Amygdala (tissue), 56 donors: ENCODE results near the gene ZKSCAN1.
A peak's percentile ranks its signal among the peaks of the same experiment; 100 is the strongest.
"Not testable (repeated sequence)": the region's sequence is repeated elsewhere in the genome, so short reads cannot be mapped to it uniquely, and the experiment has no call there.

Experiments
- DNase-seq, 56 donors: peaks; one replicate each; lab custom pipeline; 2025; lab: John Stamatoyannopoulos, UW

The ZKSCAN1 gene

DNA sequence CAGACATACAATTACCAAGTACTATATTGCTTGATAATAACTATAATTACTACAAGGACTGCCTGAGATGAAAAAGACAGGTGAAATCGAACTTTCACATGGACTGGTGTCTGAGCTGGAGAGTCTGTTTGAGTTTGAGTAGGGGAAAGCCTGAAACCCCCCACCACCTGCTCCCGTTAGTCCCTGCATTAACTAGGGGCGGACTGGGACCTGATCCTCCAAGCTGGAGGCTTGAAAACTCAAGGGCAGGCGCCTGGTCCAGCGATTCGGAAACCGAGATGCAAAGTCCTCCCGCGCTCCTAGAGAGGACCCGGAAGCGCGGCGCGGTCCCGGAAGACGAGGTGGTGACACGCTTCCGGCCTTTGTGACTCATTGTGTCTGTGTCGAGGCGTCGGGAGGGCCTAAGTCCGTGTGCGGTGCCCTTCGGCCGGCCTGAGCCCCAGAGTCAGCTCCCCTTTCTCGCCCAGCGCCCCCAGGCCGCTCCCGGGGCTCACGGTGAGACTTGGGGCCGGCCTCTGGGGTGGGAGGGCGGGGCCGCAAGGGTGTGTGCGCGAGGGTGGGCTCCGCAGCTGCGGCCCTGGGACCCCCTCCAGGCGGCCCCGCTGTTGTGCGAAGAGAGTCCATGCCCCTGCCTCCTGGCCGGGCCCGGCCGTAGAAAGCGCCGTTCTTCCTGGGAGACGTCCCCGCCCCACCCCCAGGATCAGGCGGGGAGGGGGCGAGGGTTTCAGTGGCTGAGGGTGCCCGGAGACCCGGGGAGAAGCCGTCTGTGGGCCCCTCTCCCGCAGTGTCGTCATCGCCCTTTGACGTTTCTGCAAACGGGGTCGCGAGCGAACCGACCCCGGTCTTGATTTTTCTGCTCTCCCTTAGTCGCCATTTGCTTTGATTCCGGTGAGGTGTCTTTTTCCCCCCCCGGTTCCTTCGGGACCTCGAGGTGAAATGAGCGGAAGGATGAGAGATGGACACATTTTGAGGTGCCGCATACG lies at the start of gene ZKSCAN1:
Gene ZKSCAN1, plus strand, starts transcription at position 365 of the 983 bp plus-strand sequence. CDS start 7,911 bp downstream, outside the sequence.
- DNase-seq = peak; percentile 48 to 93 (median 80)

DNA sequence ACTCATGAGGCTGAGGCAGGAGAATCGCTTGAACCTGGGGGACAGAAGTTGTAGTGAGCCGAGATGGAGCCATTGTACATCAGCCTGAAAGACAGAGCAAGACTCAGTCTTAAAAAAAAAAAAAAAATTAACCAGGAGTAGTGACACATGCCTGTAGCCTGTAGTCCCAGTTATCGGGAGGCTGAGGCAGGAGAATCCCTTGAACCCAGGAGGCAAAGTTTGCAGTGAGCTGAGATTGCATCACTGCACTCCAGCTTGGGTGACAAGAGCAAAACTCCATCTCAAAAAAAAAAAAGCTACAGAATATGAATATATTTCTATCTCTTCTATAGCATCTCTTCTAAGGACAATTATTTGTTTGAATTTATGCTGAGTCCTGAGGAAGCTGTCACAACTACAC lies 46.1 kb upstream of the ZKSCAN1 start:
- no peak for DNase-seq

DNA sequence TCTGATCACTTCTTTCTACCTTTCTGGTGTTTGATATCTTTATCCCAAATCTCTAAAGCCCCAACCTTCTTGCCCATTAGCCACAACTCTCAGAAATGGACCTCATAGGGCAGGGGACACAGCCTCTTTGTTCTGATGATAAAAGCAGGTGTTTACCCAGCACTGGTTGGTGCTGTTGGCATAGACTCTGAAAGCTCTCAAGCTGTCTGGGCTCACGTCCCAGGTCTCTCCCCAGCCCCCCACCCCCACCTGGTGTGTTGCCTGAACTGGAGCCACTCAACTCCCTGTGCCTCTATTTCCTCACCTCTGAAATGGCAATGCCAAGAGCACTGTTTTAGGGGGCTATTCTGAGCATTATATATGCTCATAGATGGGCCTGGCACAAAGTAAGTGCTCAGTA lies 45.6 kb upstream of the ZKSCAN1 start:
- DNase-seq = not testable (repeated sequence)

DNA sequence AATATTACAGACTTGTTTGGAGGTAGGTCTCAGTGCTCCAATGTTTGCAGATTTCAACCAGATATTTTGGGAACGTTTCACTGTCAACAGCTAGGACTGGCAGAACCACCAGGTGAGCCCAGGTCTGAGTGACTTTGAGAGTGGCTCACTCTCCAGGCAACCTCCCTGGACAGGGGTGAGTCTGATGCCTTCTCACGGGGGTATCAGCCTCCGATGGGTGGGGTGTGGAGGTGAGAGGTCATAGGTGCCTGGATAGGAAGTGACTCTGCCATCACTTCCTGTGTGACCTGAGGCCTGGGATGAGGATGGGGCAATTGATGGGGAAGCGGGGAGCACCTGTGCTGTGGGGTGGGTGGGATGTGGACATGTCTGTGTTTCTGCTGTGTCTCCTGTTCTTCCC lies 44.2 kb upstream of the ZKSCAN1 start:
- DNase-seq = no peak

DNA sequence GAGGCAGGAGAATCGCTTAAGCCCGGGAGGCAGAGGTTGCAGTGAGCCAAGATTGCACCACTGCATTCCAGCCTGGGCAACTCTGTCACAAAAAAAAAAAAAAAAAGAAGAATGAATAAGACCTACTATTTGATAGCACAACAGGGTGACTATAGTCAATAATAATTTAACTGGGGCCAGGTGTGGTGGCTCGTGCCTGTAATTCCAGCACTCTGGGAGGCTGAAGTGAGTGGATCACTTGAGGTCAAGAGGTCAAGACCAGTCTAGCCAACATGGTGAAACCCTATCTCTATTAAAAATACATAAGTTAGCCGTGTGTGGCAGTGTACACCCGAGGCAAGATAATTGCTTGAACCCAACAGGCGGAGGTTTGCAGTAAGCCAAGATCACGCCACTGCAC lies 41.6 kb upstream of the ZKSCAN1 start:
- not testable (repeated sequence) for DNase-seq

DNA sequence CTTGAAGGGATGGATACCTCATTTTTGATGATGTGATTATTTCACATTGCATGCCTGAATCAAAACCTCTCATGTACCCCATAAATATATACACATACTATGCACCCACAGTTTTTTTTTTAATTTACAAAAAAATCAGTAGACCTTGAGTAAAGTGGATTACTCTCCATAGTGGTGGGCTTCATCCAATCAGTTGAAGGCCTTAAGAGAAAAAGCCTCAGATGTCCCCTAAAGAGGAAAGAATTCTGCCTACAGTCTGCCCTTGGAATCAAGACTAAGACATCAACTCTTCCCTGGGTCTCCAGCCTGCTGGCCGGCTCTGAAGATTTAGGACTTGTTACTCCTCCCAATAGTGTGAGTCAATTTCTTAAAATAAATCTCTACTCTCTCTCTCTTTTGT lies 40.7 kb upstream of the ZKSCAN1 start:
- DNase-seq = no peak

DNA sequence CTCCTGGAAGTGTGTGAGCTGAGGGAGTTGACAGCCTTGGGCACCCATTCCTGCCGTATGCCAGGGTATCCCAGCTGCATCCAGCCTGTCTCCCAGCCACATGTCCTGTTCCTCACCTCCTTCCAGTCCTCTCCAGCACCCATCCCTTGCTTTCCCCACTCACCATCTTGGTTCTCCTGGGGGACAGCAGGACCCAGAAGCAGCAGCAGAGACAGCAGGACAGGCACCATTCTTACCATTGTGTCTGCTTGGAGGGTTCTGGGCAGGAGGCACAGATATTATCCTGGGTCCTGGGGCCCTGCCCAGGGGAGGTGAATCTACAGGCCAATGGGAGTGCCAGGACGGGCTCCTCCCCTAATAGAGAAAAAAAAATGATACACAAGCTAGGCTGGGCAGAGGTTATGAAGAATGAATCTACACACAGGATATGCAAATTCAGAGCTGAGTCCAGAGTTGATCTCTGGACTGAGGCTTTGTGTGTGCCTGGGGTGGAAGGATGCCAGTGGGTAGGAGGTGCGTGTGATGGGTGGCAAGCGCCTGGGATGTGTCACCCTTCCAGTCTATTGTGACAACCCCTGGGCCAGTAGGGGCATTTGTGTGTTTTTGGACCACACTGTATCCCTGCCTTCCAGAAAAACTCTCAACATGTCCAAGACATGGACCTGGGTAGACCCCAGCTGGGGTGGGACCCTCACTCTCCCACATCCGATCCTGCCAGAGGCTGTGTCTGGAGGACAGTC lies 39.4 kb upstream of the ZKSCAN1 start, which contains the start of gene AZGP1:
Gene AZGP1, minus strand, starts transcription at position 250 of the 740 bp plus-strand sequence. Its CDS starts 11 bp downstream, at position 239.
- DNase-seq = peak in 11 of 56 donors; percentile 4 to 57 (median 26)

DNA sequence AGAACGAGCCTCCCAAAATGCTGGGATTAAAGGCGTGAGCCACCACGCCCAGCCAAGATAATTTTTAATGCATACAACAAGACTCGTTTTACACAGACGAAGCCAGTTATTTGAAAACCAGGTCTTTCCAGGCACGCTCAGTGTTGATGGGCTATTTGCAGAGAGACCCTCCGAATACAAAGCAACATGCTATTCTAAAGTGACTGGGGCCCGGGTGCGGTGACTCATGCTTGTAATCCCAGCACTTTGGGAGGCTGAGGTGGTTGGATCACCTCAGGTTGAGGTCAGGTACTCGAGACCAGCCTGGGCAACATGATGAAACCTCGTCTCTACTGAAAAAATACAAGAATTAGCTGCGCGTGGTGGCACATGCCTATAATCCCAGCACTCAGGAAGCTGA lies 38.8 kb upstream of the ZKSCAN1 start:
- no peak for DNase-seq

DNA sequence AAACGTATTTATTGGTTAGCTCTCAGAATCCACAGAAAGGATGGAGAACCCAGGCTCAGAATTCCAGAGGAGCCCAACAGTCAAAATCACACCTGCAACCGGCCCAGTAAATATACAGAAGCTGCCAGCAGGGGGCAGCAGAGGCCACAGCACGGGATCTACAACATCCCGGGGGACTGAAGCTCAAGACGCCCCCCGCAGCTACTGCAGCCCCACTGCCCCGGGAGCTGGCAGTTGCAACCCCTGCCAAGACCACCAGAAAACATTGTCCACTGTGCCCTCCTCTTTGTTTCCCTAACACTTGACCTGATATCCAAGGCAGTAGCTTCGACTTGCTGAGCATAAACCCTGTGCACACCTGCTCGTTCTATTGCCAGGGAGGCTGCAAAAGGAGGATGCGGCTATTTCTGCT lies 35.6 kb upstream of the ZKSCAN1 start:
- peak in 41 of 56 donors; percentile 3 to 83 (median 31) for DNase-seq

DNA sequence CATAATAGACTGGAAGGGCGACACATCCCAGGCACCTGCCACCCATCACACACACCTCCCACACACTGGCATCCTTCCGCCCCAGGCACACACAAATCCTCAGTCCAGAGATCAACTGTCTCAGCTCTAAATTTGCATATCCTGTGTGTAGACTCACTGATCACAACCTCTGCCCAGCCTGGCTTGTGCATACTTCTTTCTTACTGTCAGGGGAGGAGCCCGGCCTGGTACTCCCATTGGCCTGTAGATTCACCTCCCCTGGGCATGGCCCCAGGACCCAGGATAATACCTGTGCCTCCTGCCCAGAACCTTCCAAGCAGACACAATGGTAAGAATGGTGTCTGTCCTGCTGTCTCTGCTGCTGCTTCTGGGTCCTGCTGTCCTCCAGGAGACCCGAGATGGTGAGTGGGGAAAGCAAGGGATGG lies 34.9 kb upstream of the ZKSCAN1 start:
- DNase-seq = not testable (repeated sequence)

DNA sequence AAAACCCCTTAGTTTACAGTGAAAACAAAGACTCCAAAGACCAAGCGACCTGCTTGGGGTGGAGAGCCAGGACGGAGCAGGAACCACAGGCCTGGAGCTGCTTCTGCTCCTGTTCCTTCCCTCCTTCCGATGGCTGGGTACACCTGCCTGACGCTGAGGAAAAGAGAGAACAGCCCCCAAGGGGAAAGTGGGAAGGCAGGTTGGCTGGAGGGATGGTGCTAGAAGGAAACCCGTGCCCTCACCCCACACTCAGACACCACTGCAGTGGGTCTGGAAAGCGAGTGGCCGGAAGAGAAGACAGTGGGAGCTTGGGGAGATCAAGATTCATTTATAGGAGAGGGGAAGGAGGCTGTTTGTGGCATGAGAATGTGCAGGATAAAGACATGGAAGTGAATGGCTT lies 34.3 kb upstream of the ZKSCAN1 start:
- DNase-seq = not testable (repeated sequence)

DNA sequence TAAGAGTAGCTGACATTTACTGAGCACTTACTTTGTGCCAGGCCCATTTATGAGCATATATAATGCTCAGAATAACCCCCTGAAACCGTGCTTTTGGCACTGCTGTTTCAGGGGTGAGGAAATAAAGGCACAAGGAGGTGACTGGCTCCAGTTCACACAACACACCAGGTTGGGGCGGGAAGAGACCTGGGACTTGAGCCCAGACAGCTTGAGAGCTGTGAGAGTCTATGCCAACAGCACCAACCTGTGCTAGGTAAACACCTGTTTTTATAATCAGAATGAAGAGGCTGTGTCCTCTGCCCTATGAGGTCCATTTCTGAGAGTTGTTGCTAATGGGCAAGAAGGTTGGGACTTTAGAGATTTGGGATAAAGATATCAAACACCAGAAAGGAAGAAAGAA lies 30.8 kb upstream of the ZKSCAN1 start:
- no peak for DNase-seq

DNA sequence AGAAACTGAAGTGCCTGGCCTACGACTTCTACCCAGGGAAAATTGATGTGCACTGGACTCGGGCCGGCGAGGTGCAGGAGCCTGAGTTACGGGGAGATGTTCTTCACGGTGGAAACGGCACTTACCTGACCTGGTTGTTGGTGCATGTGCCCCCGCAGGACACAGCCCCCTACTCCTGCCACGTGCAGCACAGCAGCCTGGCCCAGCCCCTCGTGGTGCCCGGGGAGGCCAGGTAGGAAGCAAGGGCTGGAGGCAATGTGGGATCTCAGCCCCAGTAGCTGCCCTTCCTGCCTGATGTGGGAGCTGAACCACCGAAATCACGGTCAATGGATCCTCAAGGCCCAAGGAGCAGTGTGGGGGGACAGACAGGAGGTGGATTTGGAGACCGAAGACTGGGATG lies 28.1 kb upstream of the ZKSCAN1 start:
- not testable (repeated sequence) for DNase-seq

DNA sequence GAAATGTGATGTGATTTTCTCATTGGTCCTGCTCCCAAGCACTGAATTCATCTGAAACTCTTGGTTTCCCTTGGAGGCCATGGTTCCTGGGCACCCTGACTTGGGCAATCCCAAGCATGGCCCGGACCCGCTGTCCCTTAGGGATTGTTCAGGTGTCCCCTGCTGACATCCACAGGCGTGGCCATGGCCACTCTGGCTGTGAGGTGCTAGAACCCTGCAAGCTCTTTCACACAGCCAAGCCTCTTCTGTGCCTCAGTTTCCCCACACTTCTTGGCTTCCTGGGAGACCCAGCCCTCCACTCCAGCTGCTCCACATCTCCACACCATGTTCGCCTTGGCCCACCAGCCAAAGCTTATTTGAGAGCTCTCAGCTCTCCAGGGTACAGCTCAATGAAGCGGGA lies 27.6 kb upstream of the ZKSCAN1 start:
- no peak for DNase-seq

DNA sequence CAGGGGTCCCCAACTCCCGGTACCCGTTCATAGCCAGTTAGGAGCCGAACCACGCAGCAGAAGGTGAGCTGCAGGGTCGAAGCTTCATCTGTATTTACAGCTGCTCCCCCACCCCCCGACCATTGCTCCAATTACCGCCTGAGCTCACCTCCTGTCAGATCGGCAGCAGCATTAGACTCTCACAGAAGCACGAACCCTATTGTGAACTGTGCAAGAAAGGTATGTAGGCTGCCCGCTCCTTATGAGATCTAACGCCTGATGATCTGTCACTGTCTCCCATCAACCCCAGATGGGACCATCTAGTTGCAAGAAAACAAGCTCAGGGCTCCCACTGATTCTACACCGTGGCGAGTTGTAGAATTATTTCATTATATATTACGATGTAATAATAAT lies 24.9 kb upstream of the ZKSCAN1 start:
- peak in 4 of 56 donors; percentile 8 to 48 (median 24) for DNase-seq

DNA sequence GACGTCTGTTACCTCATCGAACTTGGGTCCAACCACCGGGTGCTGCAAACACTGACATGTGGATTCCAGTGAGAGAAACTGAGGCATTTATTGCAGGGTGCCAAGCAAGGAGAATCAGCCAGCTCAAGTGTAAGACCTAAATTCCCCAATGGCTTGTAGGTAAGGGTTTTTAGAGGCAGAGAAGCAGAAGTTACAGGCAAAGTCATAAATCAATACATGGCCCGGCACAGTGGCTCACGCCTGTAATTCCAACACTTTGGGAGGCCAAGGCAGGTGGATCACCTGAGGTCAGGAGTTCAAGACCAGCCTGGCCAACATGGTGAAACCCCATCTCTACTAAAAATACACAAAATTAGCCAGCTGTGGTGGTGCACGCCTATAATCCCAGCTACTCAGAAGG lies 23.9 kb upstream of the ZKSCAN1 start:
- not testable (repeated sequence) for DNase-seq

DNA sequence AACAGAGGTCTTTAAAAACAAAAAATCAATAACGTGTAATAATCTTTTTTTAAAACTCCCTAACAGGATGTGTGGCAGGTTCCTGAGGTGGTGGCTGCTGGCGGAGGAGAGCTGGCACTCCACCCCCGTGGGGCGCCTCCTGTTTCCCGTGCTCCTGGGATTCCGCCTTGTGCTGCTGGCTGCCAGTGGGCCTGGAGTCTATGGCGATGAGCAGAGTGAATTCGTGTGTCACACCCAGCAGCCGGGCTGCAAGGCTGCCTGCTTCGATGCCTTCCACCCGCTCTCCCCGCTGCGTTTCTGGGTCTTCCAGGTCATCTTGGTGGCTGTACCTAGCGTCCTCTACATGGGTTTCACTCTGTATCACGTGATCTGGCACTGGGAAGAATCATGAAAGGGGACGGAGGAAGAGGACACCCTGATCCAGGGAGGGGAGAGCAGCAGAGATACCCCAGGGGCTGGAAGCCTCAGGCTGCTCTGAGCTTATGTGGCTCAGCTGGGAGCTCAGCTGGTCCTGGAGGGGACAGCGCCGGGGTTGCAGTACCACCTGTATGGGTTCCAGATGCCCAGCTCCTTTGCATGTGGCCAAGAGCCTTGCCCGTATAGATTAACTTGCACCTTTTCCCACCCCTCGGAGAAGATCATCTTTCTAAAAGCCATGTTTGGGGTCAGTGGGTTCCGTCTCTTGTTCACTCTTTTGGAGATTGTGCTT lies 22.9 kb upstream of the ZKSCAN1 start:
- DNase-seq = no peak

DNA sequence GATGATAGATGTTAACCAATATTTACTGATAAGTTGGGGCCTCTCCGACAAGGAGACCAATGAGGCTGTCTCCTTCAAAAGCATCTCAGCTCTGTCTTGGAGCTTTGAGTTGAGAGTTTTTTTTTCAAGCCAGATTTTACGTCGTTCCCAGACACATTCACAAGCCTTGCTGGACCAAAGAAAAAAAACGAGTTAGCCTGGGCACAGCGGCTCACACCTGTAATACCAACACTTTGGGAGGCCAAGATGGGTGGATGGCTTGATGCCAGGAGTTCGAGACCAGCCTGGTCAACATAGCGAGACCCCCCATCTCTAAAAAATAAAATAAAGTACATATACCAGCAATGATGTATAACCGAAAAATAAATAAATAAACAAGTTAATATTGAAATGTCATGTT lies 20.6 kb upstream of the ZKSCAN1 start:
- DNase-seq = no peak

DNA sequence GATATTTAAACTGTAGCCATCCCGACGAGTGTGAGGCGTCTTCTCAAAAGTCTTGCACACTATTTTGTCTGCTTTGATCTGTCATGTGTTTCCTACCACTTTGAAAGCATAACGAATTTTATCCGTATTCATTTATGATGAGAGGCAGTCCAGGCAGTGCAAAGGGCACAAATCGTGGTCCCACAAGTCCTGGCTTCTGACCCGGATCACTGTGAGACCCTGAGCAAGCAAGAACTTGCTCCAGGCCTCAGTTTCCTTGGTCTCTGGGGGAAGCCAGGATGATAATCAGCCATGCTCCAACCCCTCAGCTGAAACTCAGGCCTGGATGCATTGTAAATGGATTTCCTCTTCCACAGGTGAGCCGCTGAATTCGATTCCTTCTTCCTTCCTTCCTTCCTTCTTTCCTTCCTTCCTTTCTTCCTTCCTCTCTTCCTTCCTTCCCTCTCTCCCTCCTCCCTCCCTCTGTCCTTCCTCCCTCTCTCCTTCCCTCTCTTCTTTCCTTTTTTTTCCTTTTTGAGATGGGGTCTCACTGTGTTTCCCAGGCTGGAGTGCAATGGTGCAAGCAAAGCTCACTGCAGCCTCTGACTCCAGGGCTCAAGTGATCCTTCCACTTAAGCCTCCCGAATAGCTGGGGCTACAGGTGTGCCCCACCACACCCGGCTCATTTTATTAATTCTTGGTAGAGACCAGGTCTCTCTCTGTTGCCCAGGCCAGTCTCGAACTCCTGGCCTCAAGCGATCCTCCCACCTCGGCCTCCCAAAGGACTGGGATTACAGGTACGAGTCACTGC lies 18.4 kb upstream of the ZKSCAN1 start:
- DNase-seq = peak in 1 of 56 donors; percentile 29
